Measurements from ENCODE around the gene HEBP1.

HEBP1 gene

DNA sequence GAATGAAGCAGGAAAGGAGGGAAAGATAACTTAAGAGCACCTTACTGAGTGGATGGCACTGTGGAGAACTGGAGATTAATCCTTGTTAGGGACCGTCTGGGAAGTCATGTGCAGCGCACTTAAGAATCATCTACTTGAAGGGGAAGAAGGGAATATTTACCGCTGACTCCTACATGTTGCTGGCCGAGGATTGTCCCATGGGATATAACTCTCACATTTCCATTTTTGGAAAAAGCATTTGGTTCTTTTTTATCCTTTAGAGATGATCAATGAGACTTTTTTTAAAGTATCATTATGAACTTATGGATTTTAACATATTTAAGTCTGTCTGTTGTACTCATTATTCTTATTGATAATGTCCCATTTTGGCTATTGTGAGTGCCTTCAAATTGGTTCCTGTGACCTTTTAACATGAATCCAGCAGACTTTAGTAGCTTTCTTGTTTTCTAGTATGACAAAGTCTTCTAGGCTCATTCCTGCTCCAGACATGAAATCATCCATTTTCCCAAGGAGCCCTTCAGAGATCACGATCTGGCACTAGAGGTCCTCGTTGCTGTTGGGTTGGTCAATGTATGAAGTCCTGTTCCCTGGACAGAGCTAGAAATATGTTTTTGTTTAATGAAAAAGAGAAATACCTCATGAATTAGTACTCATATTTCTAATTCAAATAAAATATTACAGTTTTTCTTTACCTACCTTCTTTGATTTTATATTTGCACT is 23.9 kb upstream of the HEBP1 start:
- no peak for DNase-seq (ENCODE audit: low read depth, low spot score)

DNA sequence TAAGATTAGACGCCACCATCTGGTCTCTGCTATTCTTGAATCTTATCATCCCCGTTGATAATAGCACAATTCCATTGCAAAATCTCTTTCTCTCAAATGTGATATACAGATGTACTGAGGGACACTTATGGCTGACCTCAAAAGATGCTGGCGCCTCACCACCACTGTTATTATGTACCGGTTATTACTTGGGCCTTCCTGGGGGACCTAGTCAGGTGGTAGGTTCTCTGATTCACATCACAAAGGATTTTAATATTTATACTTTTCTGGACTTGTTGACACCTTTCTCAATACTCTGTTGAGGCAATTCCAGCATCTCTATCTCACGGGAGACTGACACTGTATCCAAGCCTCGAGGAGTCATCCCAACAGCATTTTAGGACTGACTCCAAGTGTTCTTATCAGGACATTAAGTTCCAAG is 22.8 kb upstream of the HEBP1 start:
- no peak for DNase-seq (ENCODE audit: low read depth, low spot score)

DNA sequence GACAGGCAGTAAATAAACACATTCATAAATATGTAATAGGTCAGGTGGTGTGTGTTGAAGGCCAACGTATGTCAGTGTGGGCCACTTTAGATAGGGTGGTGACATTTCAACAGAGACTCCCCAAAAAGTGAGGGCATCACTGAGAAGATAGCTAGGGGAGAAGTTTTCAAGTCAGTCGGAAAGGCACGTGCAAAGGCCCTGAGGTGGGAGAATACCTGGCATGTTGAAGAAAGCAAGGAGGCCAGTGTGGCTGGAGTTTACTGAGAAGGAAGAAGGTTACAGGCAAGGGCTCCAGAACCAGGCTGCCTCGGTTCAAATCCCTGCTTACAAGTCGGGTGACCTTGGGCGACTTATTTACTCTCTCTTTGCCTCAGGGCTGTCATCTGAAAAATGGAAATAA is 11.0 kb upstream of the HEBP1 start:
- no peak for DNase-seq (ENCODE audit: low read depth, low spot score)

DNA sequence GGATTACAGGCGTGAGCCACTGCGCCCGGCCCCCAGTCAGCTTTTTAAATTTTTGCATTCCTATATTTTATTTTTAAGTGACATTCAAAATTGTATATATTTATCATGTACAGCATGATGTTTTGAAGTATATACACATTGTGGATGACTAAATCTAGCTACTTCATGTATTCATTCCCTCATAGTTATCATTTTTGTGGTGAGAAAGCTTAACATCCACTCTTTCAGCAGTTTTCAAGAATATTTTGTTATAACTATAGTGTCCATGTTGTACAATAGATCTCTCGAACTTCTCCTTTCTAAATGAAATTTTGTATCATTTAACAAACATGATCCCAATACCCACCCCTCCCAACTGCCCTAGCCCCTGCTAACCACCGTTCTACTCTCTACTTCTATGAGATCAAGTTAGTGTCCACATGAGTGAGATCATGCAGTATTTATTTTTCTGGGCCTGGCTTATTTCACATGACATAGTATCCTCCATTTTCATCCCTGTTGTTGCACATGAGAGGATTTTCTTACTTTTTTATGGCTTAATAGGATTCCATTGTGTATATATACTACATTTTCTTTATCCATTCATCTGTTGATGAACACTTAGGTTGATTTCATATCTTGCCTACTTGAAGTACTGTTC is 8.8 kb upstream of the HEBP1 start:
- DNase-seq (ENCODE audit: low read depth, low spot score) = no peak

DNA sequence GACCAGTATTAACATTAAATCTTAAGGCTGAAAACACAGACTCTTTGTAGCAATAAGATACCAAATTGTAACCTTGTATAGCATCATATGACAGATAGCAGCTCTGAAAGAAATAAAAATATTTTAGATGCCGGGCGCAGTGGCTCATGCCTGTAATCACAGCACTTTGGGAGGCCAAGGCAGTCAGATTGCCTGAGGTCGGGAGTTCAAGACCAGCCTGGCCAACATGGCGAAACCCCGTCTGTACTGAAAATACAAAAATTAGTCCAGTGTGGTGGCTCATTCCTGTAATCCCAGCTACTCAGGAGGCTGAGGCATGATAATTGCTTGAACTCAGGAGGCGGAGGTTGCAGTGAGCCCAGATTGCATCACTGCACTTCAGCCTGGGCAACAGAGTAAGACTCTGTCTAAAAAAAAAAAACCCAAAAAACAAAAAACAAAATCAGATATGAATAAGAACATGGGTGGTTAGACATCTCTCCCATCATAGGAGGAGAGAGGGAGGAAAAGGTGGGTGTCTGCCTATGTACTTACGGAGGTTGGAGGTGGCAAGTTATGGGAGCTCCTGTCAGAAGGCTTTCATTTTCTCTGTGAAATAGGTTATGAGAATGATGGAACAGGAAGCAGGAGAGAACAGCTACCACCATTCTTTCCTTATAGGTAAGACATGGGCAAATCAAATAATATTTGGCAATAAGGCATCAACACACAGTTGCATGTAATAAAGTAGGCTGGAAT is 7.6 kb upstream of the HEBP1 start:
- DNase-seq (ENCODE audit: low read depth, low spot score) = no peak

DNA sequence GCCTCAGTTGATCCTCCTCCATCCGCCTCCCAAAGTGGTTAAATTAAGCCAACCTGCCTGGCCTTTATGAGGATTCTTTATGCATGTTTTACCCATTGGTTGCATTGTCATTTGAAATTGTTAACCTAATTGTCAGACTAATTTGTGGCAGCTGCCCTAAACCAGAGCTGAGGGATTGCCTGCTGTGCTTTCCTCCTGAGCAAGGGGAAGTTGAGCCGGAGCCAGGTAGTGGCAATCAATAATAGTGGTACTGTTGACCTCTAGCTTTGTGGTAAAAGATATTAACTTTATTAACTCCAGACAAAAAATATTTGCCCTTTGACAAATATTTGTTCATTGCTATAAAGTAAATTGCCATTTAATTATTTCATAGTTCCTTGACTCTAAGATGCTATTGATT is 5.6 kb upstream of the HEBP1 start:
- DNase-seq (ENCODE audit: low read depth, low spot score) = no peak

DNA sequence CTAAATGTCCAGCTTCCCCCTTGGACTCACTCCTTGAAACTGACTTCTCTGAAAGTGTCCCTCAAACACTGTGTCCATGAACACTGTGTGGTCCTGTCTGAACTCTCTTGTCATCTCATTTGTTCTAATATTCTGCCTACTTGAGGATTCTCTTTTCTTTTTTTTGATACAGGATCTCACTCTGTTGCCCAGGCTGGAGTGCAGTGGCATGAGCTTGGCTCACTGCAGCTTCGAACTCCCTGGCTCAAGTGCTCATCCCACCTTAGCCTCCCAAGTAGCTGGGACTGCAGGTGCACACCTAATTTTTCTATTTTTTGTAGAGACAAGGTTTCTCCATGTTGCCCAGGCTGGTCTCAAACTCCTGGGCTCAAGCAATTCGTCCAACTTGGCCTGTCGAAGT is 4.9 kb upstream of the HEBP1 start:
- DNase-seq (ENCODE audit: low read depth, low spot score) = no peak

DNA sequence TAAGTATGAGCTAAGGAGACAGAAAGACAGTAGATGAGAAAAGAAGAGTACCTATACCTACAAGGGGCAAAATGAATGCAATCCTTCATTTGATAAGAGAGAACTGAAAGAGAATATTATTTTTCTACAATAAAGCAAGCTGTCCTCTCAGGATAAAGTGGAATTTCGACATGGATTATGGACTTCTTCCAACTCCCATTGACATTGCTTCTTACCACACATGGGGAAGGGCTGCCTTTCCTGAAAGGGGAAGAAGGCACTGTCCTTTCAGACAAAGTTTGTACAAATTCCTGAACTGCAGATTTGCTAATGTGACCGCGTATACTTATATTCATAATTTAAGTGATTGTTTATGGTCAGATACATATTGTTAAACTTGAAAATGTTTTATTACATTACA is 4.3 kb upstream of the HEBP1 start:
- no peak for DNase-seq (ENCODE audit: low read depth, low spot score)

DNA sequence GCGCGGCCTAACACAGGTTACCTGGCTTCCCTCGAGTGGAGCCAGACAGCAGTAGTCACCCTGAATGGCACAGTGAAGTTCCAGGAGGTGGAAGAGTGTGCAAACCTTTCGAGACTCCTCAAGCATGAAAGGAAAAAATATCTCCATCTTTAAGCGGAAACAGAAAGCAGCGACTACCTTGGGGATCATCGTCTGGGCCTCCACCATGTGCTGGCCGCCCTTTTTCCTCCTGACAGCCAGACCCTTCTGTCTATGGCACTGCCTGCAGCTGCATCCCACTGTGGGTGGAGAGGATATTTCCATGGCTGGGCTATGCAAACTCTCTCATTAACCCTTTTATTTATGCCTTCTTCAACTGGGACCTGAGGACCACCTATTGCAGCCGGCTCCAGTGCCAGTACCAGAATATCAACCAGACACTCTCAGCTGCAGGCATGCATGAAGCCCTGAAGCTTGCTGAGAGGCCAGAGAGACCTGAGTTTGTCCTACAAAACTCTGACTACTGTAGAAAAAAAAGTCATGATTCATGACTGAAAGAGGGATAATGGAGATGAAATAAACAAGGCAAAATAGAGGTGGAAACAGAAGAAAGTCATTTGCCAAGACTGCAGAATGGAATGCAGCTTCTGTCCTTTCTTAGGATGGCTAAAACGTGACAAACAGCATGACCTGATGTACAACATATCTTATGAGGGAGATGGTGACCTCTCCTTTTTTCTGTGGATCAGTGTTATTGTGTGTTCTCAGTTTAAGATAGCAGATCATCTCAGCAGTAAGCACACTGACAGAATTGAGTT is 2.4 kb upstream of the HEBP1 start:
- no peak for DNase-seq (ENCODE audit: low read depth, low spot score)

DNA sequence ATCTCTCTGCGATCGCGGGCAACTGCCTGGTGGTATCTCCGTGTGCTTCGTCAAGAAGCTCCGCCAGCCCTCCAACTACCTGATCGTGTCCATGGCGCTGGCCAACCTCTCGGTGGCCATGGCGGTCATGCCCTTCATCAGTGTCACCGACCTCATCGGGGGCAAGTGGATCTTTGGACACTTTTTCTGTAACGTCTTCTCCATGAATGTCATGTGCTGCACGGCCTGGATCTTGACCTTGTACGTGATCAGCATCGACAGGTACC is 1.6 kb upstream of the HEBP1 start:
- no peak for DNase-seq (ENCODE audit: low read depth, low spot score)

DNA sequence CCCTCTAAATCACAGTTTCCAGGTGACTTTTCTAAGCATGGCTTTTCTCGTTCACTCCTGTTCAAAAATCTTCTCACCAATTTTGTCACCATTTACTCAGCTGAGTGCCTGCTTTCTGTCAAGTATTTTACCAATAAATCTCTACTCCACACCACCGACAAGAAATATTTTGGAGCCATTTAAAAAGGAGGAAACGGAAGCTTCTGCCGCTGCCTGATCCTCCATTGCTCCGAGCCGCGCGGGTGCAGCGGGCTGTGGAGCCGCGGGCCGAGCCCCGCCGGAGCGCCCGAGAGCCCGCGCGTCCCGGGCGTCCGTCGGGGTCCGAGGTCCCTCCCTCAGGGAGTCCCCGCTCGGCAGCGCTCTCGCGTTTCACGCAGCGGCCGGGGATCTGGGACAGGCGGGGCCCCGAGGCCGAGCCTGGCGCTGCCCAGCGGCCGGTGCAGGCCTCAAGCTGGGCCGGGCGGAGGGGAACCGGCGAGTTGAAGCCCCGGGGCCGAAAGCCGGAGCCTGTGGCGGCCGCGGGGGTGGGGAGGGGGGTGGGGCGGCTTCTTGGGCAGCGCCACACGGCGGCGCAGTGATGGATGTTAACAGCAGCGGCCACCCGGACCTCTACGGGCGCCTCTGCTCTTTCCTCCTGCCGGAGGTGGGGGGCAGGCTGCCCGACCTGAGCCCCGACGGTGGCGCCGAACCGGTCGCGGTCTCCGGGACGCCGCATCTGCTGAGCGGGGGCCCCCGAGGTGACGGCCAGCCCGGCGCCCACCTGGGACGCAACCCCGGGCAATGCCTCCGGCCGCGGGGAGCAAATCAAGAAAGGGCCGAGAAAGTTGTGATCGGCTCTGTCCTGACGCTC is 1.1 kb upstream of the HEBP1 start:
- no peak for DNase-seq (ENCODE audit: low read depth, low spot score)

DNA sequence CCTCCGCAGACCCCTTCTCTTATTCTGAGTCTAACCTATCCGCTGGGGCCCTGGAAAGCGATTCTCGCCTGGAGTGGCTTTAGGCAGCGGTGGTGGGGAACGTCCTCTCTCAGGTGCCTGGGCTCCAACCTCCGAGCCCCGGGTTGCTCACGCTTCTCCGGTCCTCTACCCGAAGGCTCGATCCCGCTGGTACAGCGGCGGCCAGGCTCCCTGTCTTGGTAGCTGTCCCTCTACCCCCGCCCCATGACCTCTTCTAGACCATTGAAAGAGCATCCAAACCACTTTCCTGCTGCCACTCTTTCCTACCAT is 505 bp upstream of the HEBP1 start:
- DNase-seq (ENCODE audit: low read depth, low spot score) = no peak

DNA sequence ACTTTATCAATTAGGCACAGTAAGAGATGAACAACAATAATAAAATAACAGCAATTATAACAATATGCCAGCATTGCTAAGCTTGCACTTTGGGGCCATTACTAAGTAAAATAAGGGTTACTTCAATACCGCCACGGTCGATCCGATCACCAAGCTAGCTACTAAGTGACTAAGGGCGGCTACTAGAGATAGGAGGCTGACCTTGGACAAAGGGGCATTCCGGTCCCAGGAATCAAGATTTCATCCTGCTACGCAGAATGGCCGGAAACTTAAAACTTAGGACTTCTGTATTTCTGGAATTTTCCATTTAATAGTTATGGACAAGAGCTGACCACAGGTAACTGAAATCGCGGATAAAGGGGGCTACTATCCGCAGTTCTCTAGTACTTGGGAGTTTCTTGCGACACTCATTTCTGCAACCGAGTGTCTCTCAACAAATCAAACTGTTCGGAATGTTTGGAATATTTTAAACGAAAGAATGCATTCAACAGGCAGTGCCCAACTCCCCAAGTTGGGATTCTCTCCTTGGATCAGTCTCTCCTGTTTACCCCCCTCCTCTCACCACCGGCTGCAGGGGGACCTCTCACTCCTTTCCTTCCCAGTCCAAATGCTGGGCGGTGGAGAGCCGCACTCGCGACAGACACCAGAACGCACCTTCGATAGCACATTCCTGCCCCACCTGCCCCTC is 650 bp downstream of the HEBP1 start:
- DNase-seq (ENCODE audit: low read depth, low spot score) = no peak

DNA sequence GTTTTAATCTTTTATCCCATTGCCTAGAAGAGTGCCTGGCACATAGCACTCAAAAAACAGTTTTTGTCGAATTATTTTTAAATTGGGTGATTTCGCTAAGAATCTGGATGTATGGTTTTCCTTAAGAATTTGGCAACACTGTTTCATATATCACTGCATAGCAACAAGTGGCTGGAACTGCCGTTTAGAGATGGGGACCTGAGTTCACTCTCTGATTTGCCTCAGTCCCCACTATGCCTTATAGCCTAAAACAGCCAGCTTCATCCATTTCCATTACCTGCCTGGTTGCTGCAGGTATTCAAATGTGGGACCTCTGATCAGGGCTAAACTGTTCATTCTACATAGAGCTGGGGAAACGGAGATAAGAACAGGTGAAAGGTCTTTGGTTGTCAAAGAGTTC is 1.8 kb downstream of the HEBP1 start:
- DNase-seq (ENCODE audit: low read depth, low spot score) = no peak

DNA sequence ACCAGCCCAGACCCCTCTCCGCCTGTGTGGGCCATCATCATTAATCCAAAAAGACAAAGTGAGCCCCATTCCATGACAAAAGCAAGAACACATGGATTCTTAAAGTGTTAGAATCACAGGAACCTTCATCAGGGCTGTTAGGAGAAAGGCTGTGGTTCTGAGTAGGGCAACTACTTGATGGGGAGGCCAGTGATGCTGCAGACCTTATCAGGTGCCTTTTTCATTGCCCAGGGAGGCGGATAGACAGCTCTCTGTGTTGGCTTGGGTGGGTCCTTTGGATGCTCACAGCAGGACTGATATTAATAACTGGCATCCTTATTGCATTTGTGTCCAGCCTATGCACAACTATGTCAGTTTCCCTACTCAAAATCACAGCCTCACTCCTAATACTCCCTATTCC is 2.3 kb downstream of the HEBP1 start:
- DNase-seq (ENCODE audit: low read depth, low spot score) = no peak

DNA sequence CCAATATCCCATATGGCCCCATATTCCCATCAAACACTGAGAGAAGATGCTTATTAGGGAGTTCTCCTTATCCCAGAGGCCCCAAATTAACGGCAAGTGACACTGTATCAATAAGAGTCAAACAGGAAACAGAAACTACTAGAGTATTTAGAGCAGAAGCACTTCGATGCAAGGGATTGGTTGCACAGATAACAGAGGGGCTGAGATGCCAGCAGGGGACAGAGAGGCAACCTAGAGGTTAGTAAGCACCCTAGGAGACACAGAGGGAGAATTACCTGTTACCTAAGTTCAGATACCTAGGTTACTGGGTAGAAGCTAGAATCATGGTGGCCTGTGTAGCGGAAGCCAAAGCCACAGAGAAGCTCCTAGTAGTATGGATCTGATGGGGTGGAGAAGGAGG is 2.9 kb downstream of the HEBP1 start:
- no peak for DNase-seq (ENCODE audit: low read depth, low spot score)

DNA sequence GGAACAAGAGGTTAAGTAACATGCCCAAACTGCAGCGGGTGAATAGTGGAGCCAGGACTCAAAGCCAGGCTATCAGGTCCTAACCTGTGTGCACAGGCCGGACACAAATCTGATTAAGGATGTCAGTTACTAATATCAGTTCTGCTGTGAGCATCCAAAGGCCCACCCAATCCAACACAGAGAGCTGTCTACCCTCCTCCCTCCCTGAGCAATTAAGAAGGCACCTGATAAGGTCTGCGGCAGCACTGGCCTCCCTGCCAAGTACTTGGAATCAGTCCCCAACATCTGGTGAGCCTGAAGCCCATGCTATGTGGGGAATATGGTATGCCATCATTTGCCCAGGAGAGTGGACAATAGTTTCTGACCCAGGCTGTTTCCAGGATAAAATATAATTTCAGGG is 3.9 kb downstream of the HEBP1 start:
- no peak for DNase-seq (ENCODE audit: low read depth, low spot score)

DNA sequence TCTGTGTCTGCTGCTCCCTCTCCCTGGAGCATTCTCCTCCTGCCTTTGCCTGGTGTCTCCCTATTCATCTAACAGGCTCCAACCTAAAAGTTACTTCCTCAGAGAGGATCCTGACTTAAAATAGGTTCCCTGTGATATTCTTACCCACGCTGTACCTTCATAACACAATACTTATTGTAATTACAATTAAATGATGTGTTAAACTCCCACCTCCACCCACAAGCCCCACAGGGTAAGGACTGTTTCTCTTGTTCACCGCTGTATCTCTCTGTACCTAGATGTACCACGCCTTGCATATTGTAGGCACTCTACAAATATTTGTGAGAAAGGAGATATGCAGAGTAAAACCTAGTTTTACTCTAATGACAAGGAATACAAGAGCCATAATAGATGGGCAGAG is 5.0 kb downstream of the HEBP1 start:
- DNase-seq (ENCODE audit: low read depth, low spot score) = no peak

DNA sequence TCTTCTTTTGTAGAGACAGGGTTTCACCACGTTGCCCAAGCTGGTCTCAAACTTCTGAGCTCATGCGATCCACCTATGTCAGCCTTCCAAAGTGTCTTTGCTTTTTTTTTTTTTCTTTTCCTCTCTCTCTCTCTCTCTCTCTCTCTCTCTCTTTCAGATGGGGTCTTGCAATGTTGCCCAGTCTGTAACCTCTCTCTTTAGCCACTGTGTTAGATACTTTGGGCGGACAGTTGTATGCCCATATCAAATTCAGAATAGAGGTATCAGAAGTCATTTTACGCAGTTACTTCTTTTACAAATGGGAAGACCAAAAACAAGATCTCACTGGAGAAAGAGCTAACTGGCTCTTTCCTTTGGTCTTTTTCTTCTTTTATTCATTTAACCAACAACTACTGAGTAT is 6.7 kb downstream of the HEBP1 start:
- DNase-seq (ENCODE audit: low read depth, low spot score) = no peak

DNA sequence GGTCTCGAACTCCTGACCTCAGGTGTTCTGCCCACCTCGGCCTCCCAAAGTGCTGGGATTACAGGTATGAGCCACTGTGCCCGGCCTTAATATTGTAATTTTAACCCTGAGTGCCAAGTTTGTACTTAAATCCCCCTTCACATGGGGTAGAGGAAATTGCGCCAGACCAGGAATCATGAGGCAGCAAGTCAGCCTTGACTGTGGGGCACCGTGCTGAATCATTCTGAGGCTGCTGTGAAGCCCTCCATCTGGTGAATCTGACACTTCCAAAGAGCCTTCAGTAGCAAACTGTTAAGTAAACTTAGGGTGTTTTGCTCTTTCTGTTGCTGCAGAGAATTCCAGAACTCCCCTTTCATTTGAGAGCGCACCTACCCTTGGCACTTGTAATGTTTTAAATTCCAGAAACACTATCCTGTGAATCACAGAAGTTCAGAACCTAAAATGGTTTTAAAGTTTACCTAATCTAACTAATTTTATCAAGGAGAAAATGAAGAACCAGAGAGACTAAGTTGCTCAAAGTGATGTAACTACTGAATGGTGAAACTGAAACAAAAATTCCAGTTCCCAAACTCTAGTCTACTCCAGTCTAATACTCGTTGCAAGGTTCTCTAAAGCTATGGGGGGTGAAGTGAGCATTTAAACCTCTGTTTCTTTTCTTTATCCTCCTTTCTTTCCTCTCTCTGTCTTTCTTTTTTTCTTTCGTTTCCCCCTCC is 7.5 kb downstream of the HEBP1 start:
- DNase-seq (ENCODE audit: low read depth, low spot score) = no peak
